Smooth muscle cell (in vitro differentiated cells): Measurements from ENCODE around the gene RPL22L1. TPM values are rescaled to one million over a fixed set of nuclear protein-coding genes. Genes with fewer than 3 reads are reported as not detected.

Experiments used
- DNase-seq: peaks from one replicate; lab custom pipeline; 2025; ENCODE audit not compliant: unreplicated experiment; lab: John Stamatoyannopoulos, UW
- H2AFZ ChIP-seq: fragments of 200-600 bp; sonication (generic); 2 replicates; pipeline ENCODE4 v1.6.0; 2016; ENCODE audit warnings: antibody characterized with exemption, low read depth, mild to moderate bottlenecking
- H3F3A ChIP-seq: fragments of 200-600 bp; sonication (generic); 2 replicates; pipeline ENCODE4 v1.6.0; 2017; ENCODE audit warnings: antibody characterized with exemption, low read depth
- H3K27ac ChIP-seq: fragments of 200-600 bp; sonication (generic); 2 replicates; pipeline ENCODE4 v1.5.1; 2016; ENCODE audit warnings: low read depth, mild to moderate bottlenecking
- H3K27me3 ChIP-seq: fragments of 200-600 bp; sonication (generic); 2 replicates; pipeline ENCODE4 v1.6.1; 2016; ENCODE audit warnings: low read depth, mild to moderate bottlenecking
- H3K36me3 ChIP-seq: fragments of 200-600 bp; sonication (generic); 2 replicates; pipeline ENCODE4 v1.5.1; 2016; ENCODE audit warnings: low read depth
- H3K4me1 ChIP-seq: fragments of 200-600 bp; sonication (generic); 2 replicates; pipeline ENCODE4 v1.5.1; 2016; ENCODE audit warnings: low read depth
- H3K4me2 ChIP-seq: fragments of 200-600 bp; sonication (generic); 2 replicates; pipeline ENCODE4 v1.6.0; 2016; ENCODE audit warnings: mild to moderate bottlenecking
- H3K4me3 ChIP-seq: fragments of 200-600 bp; sonication (generic); 2 replicates; pipeline ENCODE4 v1.5.1; 2016; ENCODE audit warnings: mild to moderate bottlenecking
- H3K79me2 ChIP-seq: fragments of 200-600 bp; sonication (generic); 2 replicates; pipeline ENCODE4 v1.6.0; 2016; ENCODE audit warnings: low read depth, mild to moderate bottlenecking
- H3K9ac ChIP-seq: fragments of 200-600 bp; sonication (generic); 2 replicates; pipeline ENCODE4 v1.6.0; 2016; ENCODE audit warnings: low read depth
- H3K9me3 ChIP-seq: fragments of 200-600 bp; sonication (generic); replicated peaks from 2 replicates; pipeline ENCODE4 v1.5.1; 2016; ENCODE audit warnings: low read depth
- H4K20me1 ChIP-seq: fragments of 200-600 bp; sonication (generic); 2 replicates; pipeline ENCODE4 v1.6.0; 2016; ENCODE audit warnings: low read depth
- WGBS: methylation state at CpG from one replicate; pipeline ENCODE4 v1.1.7; 2016; ENCODE audit warnings: low lambda C conversion rate; 5-methylcytosine and 5-hydroxymethylcytosine counted together
- polyA plus RNA-seq: library from polyadenylated mRNA; unstranded; fragments of >200 nt; fragmentation: Nextera tagmentation; extraction: Ambion mirVana; gene quantifications from 2 replicates; pipeline ENCODE4 v1.2.1, GENCODE V29; 2016
- total RNA-seq: library from RNA; depleted of rRNA; stranded (reverse); fragments of >200 nt; gene quantifications from 2 replicates; pipeline ENCODE4 v1.2.3, GENCODE V29; 2014
- TF ChIP-seq, protein P1 (sequence below): fragments of 200-600 bp; sonication (generic); IDR thresholded peaks from 2 replicates; pipeline ENCODE4 v1.5.1; 2017; ENCODE audit warnings: borderline replicate concordance, mild to moderate bottlenecking, antibody characterized with exemption; ENCODE audit not compliant: insufficient read depth, poor library complexity, severe bottlenecking

RPL22L1 gene
- total and polyA plus RNA-seq, 2 experiments from 2014 or later = 22.3 to 118 TPM

GRCh38 chr3:170914212-170914611 is 44.2 kb upstream of the RPL22L1 start:
- Histone ChIP-seq H3K79me2 (no peaks in the 10 kb centered on the region), H3K36me3 (no peaks in the 10 kb centered on the region), H3K4me3 (no peak overlapping the region), H3K9ac (no peak overlapping the region), H3K27ac (no peak overlapping the region), H4K20me1 (no peaks in the 10 kb centered on the region), H2AFZ (no peak overlapping the region), H3F3A (peaks cover under 1% of the 10 kb centered on the region), H3K4me2 (no peak overlapping the region), H3K9me3 (no peaks in the 10 kb centered on the region), H3K27me3 (no peaks in the 10 kb centered on the region), H3K4me1 (no peaks in the 10 kb centered on the region)
- DNase-seq = no peak
- WGBS = 90% methylated on average over 5 of the region's 5 CpGs
- TF ChIP-seq, protein P1, sequence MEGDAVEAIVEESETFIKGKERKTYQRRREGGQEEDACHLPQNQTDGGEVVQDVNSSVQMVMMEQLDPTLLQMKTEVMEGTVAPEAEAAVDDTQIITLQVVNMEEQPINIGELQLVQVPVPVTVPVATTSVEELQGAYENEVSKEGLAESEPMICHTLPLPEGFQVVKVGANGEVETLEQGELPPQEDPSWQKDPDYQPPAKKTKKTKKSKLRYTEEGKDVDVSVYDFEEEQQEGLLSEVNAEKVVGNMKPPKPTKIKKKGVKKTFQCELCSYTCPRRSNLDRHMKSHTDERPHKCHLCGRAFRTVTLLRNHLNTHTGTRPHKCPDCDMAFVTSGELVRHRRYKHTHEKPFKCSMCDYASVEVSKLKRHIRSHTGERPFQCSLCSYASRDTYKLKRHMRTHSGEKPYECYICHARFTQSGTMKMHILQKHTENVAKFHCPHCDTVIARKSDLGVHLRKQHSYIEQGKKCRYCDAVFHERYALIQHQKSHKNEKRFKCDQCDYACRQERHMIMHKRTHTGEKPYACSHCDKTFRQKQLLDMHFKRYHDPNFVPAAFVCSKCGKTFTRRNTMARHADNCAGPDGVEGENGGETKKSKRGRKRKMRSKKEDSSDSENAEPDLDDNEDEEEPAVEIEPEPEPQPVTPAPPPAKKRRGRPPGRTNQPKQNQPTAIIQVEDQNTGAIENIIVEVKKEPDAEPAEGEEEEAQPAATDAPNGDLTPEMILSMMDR = no peak

- Histone ChIP-seq H3K79me2 (peaks cover 3% of the 10 kb centered on the region), H3K4me3 (no peak overlapping the region), H3K27me3 (no peaks in the 10 kb centered on the region), H4K20me1 (no peaks in the 10 kb centered on the region), H3K4me1 (peaks cover 7% of the 10 kb centered on the region), H3K9me3 (no peaks in the 10 kb centered on the region), H3K4me2 (no peak overlapping the region), H3K27ac (no peak overlapping the region), H3F3A (peaks cover 7% of the 10 kb centered on the region), H3K36me3 (no peaks in the 10 kb centered on the region), H2AFZ (no peak overlapping the region), H3K9ac (no peak overlapping the region)
- WGBS = 95% methylated on average over 3 of the region's 3 CpGs
- no peak for DNase-seq
- TF ChIP-seq, protein P1 = no peak
Observed at GRCh38 chr3:170911051-170911450, 41.1 kb upstream of the RPL22L1 start.

- H3K9ac ChIP-seq = no peak overlapping the region
- H3F3A ChIP-seq = peaks cover 7% of the 10 kb centered on the region
- H3K79me2 ChIP-seq = peaks cover 6% of the 10 kb centered on the region
- H3K27ac ChIP-seq = no peak overlapping the region
- no peaks in the 10 kb centered on the region for H3K9me3 ChIP-seq
- no peak overlapping the region for H2AFZ ChIP-seq
- no peaks in the 10 kb centered on the region for H3K27me3 ChIP-seq
- no peak overlapping the region for H3K4me2 ChIP-seq
- no peak for DNase-seq
- no peaks in the 10 kb centered on the region for H4K20me1 ChIP-seq
- H3K4me1 ChIP-seq = peaks cover 7% of the 10 kb centered on the region
- H3K4me3 ChIP-seq = no peak overlapping the region
- TF ChIP-seq, protein P1 = no peak
- no peaks in the 10 kb centered on the region for H3K36me3 ChIP-seq
Observed at GRCh38 chr3:170910542-170910941, 40.5 kb upstream of the RPL22L1 start.

DNA sequence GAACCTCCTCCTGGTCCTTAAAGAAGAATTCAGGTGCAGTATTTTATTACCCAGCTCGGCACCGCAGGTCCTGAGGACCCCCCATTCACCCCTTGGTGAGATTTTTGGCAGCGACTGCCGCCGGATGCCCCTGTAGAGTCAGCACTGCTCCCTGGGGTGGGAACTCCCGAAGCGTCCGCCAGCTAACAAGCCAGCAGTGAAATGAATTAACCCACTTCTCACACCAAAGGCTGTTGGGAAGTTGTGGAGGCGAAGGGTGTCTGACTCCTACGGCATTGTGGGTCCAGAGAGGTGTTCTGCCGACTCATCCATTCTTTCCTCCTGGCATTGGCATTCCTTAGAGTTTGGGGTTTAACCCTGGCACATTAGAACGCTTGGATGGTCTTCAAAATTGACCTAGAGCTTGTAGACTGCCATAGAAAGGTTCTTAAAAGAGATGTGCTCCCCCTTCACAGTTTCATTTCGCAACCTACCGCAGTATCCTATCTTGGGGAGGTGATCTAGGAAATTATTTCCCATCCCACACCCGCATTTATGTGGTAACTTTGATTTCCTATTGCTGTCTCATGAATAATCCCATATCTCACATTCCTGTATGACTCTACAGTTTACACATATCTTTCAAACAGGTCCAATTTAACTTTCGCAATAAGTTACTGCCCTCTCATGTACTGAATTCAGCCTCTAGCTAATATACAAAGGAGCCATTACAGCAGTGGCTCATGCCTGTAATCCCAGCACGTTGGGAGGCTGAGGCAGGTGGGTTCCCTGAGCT is 39.3 kb upstream of the RPL22L1 start:
- no peak overlapping the region for H3K4me2 ChIP-seq
- no peaks in the 10 kb centered on the region for H4K20me1 ChIP-seq
- peaks cover 7% of the 10 kb centered on the region for H3K4me1 ChIP-seq
- H3K9ac ChIP-seq = no peak overlapping the region
- H3K27me3 ChIP-seq = no peaks in the 10 kb centered on the region
- TF ChIP-seq, protein P1 = no peak
- no peak overlapping the region for H3K27ac ChIP-seq
- peaks cover 7% of the 10 kb centered on the region for H3F3A ChIP-seq
- no peaks in the 10 kb centered on the region for H3K9me3 ChIP-seq
- H3K36me3 ChIP-seq = no peaks in the 10 kb centered on the region
- no peak overlapping the region for H2AFZ ChIP-seq
- no peak for DNase-seq
- H3K4me3 ChIP-seq = no peak overlapping the region
- WGBS = 89% methylated on average over 17 of the region's 17 CpGs
- peaks cover 6% of the 10 kb centered on the region for H3K79me2 ChIP-seq
